H1 (cell line): ENCODE results near the gene IGFALS. TPM values are rescaled to one million over a fixed set of nuclear protein-coding genes. Genes with fewer than 3 reads are reported as not detected.

Experiments used
- CTCF ChIA-PET: fragments of 300-600 bp; sonication (Branson Sonifier 250); formaldehyde crosslinking; loops from one replicate; lab custom pipeline; 2021; ENCODE audit not compliant: partially characterized antibody; lab: Charles Lee
- POLR2A ChIA-PET: fragments of 300-600 bp; sonication (Branson Sonifier 250); formaldehyde crosslinking; loops from one replicate; lab custom pipeline; 2021; ENCODE audit warnings: inconsistent platforms; ENCODE audit not compliant: partially characterized antibody; lab: Charles Lee
- DNase-seq, 2 experiments: peaks; one replicate each; pipeline versions ENCODE4 v3.0.0 to v3.0.0-alpha.2; 2010 to 2022; ENCODE audit warnings: low spot score in 2 of 2, low read depth in 1 of 2, mixed read lengths in 1 of 2
- FAIRE-seq: peaks from 2 replicates; lab custom pipeline; 2011; peaks lifted over from hg19 to GRCh38; lab: Jason Lieb, UNC
- H2AFZ ChIP-seq: 2 replicates; pipeline ENCODE4 v1.8.1; 2012; ENCODE audit warnings: low read length, inconsistent platforms
- H2AK5ac ChIP-seq: 2 replicates; pipeline ENCODE4 v1.6.1; 2013; ENCODE audit warnings: low read depth, low read length
- H2BK120ac ChIP-seq: replicated peaks from 2 replicates; pipeline ENCODE3; 2013; ENCODE audit warnings: low read depth, low read length, inconsistent platforms
- H2BK12ac ChIP-seq: 2 replicates; pipeline ENCODE4 v1.6.1; 2013; ENCODE audit warnings: low read depth, low read length
- H2BK15ac ChIP-seq: 2 replicates; pipeline ENCODE4 v1.6.1; 2013; ENCODE audit warnings: low read length
- H2BK20ac ChIP-seq: 2 replicates; pipeline ENCODE4 v1.6.1; 2013; ENCODE audit warnings: low read length
- H2BK5ac ChIP-seq: 2 replicates; pipeline ENCODE4 v1.6.1; 2013; ENCODE audit warnings: low read depth, low read length
- H3K14ac ChIP-seq: 2 replicates; pipeline ENCODE4 v1.6.1; 2013; ENCODE audit warnings: inconsistent platforms; ENCODE audit not compliant: insufficient read length
- H3K18ac ChIP-seq: 2 replicates; pipeline ENCODE4 v1.6.1; 2013; ENCODE audit warnings: low read length; ENCODE audit errors: extremely low read depth
- H3K23ac ChIP-seq: 2 replicates; pipeline ENCODE4 v1.6.1; 2013; ENCODE audit warnings: inconsistent platforms; ENCODE audit not compliant: insufficient read length
- H3K23me2 ChIP-seq: 2 replicates; pipeline ENCODE4 v1.6.1; 2013; ENCODE audit warnings: low read depth, low read length
- H3K27ac ChIP-seq: 2 replicates; pipeline ENCODE4 v1.6.1; 2011; ENCODE audit warnings: low read depth, low read length, inconsistent platforms
- H3K27me3 ChIP-seq, 4 experiments: replicated peaks in 1 of 4; 1 replicate in 1 of 4; 2 replicates in 3 of 4; pipeline versions ENCODE4 v1.6.1 to v1.8.1; 2011 to 2013; ENCODE audit warnings: low read length in 3 of 4, mild to moderate bottlenecking in 3 of 4, inconsistent platforms in 2 of 4, mixed read lengths in 2 of 4, moderate library complexity in 1 of 4; ENCODE audit not compliant: control insufficient read depth in 3 of 4, insufficient read depth in 3 of 4; ENCODE audit errors: extremely low read depth in 1 of 4
- H3K36me3 ChIP-seq, 4 experiments: 2 replicates each; pipeline versions ENCODE4 v1.6.1 to v1.8.1; 2011 to 2013; ENCODE audit warnings: mild to moderate bottlenecking in 4 of 4, low read length in 3 of 4, moderate library complexity in 2 of 4, control low read depth in 1 of 4, inconsistent platforms in 1 of 4; ENCODE audit not compliant: insufficient read depth in 4 of 4, control insufficient read depth in 2 of 4
- H3K4ac ChIP-seq: replicated peaks from 2 replicates; pipeline ENCODE3; 2013; ENCODE audit warnings: low read length, low read depth, mixed read lengths, inconsistent platforms; ENCODE audit not compliant: insufficient read length
- H3K4me1 ChIP-seq, 4 experiments: replicated peaks in 1 of 4; 1 replicate in 1 of 4; 2 replicates in 3 of 4; pipeline versions ENCODE4 v1.6.1 to v1.8.1; 2011 to 2013; ENCODE audit warnings: low read length in 3 of 4, inconsistent platforms in 2 of 4, mixed read lengths in 1 of 4; ENCODE audit not compliant: insufficient read depth in 4 of 4, control insufficient read depth in 3 of 4
- H3K4me2 ChIP-seq, 2 experiments: 2 replicates each; pipeline versions ENCODE4 v1.6.1 to v1.8.1; 2011 to 2013; ENCODE audit warnings: low read depth in 2 of 2, low read length in 2 of 2, control low read depth in 1 of 2, inconsistent platforms in 1 of 2, mild to moderate bottlenecking in 1 of 2; ENCODE audit not compliant: insufficient read depth in 1 of 2
- H3K4me3 ChIP-seq, 4 experiments: fragments of 200-600, 300-600 bp in 1 of 4; sonication (generic), shearing (Covaris generic), sonication (Bioruptor Twin) in 1 of 4; 2 replicates each; pipeline versions ENCODE4 v1.5.1 to v1.8.1; 2011 to 2016; ENCODE audit warnings: low read length in 4 of 4, low read depth in 3 of 4, control low read depth in 2 of 4, inconsistent platforms in 2 of 4, mild to moderate bottlenecking in 2 of 4, mixed read lengths in 1 of 4, moderate library complexity in 1 of 4; ENCODE audit not compliant: insufficient read depth in 2 of 4; ENCODE audit errors: extremely low read depth in 1 of 4
- H3K56ac ChIP-seq: replicated peaks from 2 replicates; pipeline ENCODE3; 2013; ENCODE audit warnings: low read depth, mild to moderate bottlenecking, mixed read lengths, low read length, inconsistent platforms; ENCODE audit not compliant: insufficient read length
- H3K79me1 ChIP-seq: 2 replicates; pipeline ENCODE4 v1.6.1; 2013; ENCODE audit warnings: low read depth, low read length, control low read depth
- H3K79me2 ChIP-seq, 2 experiments: 2 replicates each; pipeline versions ENCODE4 v1.6.1 to v1.8.1; 2012 to 2013; ENCODE audit warnings: low read length in 2 of 2, mild to moderate bottlenecking in 2 of 2, inconsistent platforms in 1 of 2; ENCODE audit not compliant: insufficient read depth in 2 of 2, control insufficient read depth in 1 of 2
- H3K9ac ChIP-seq, 4 experiments: replicated peaks in 1 of 4; 1 replicate in 1 of 4; 2 replicates in 3 of 4; pipeline versions ENCODE4 v1.6.1 to v1.8.1; 2011 to 2013; ENCODE audit warnings: low read depth in 3 of 4, low read length in 3 of 4, control low read depth in 2 of 4, mild to moderate bottlenecking in 2 of 4, moderate library complexity in 2 of 4, inconsistent platforms in 1 of 4; ENCODE audit errors: extremely low read depth in 1 of 4
- H3K9me3 ChIP-seq, 2 experiments: 2 replicates each; pipeline versions ENCODE4 v1.6.1 to v1.8.1; 2012 to 2013; ENCODE audit warnings: mild to moderate bottlenecking in 2 of 2, moderate library complexity in 2 of 2, control low read depth in 1 of 2, inconsistent platforms in 1 of 2, low read depth in 1 of 2, low read length in 1 of 2, mixed read lengths in 1 of 2; ENCODE audit not compliant: insufficient read depth in 2 of 2
- H4K20me1 ChIP-seq, 2 experiments: replicated peaks in 1 of 2; 2 replicates each; pipeline versions ENCODE3 to v1.8.1; 2011 to 2013; ENCODE audit warnings: inconsistent platforms in 2 of 2, low read length in 2 of 2, mild to moderate bottlenecking in 1 of 2; ENCODE audit not compliant: insufficient read depth in 2 of 2, control insufficient read depth in 1 of 2
- H4K5ac ChIP-seq: 2 replicates; pipeline ENCODE4 v1.6.1; 2013; ENCODE audit warnings: low read length, low read depth, mixed read lengths, inconsistent platforms; ENCODE audit not compliant: insufficient read length
- H4K8ac ChIP-seq: 2 replicates; pipeline ENCODE4 v1.8.0; 2013; ENCODE audit warnings: mild to moderate bottlenecking, moderate library complexity, low read length, inconsistent platforms; ENCODE audit not compliant: insufficient read depth; ENCODE audit errors: extremely low read depth
- H4K91ac ChIP-seq: replicated peaks from 2 replicates; pipeline ENCODE3; 2013; ENCODE audit warnings: low read length, mixed read lengths, inconsistent platforms; ENCODE audit not compliant: insufficient read length
- CHD2 ChIP-seq: IDR thresholded peaks from 2 replicates; pipeline ENCODE4 v1.6.1; 2012; ENCODE audit warnings: low read length, improper control_type of control experiment
- HDAC2 ChIP-seq, 2 experiments: fragments of 300-600 bp in 1 of 2; sonication (generic) in 1 of 2; IDR thresholded peaks; 2 replicates each; pipeline ENCODE4 v1.6.1; 2011 to 2012; ENCODE audit warnings: low read depth in 2 of 2, low read length in 2 of 2, mild to moderate bottlenecking in 2 of 2, moderate library complexity in 2 of 2, borderline replicate concordance in 1 of 2, inconsistent platforms in 1 of 2
- NRF1 ChIP-seq: IDR thresholded peaks from 2 replicates; pipeline ENCODE4 v1.6.1; 2011; ENCODE audit warnings: mild to moderate bottlenecking, low read depth, low read length, improper control_type of control experiment
- POLR2A ChIP-seq, 2 experiments: IDR thresholded peaks; 1 replicate in 1 of 2; 2 replicates in 1 of 2; pipeline ENCODE4 v1.6.1; 2011; ENCODE audit warnings: low read depth in 2 of 2, low read length in 2 of 2, mild to moderate bottlenecking in 2 of 2; ENCODE audit errors: control extremely low read depth in 1 of 2
- RAD21 ChIP-seq, 2 experiments: IDR thresholded peaks in 1 of 2; conservative IDR thresholded peaks in 1 of 2; 2 replicates each; pipeline ENCODE4 v1.6.1; 2011; ENCODE audit warnings: low read depth in 2 of 2, low read length in 2 of 2, improper control_type of control experiment in 1 of 2, inconsistent platforms in 1 of 2, mild to moderate bottlenecking in 1 of 2, moderate library complexity in 1 of 2
- RBBP5 ChIP-seq: IDR thresholded peaks from 2 replicates; pipeline ENCODE4 v1.7.1; 2012; ENCODE audit warnings: low read depth, mild to moderate bottlenecking, inconsistent platforms, low read length, moderate library complexity, borderline replicate concordance
- RNF2 ChIP-seq: fragments of 200-900, 300-1000 bp; sonication (generic); IDR thresholded peaks from 2 replicates; pipeline ENCODE4 v1.7.1; 2016; ENCODE audit warnings: borderline replicate concordance, low read depth, mild to moderate bottlenecking, antibody characterized with exemption, low read length; ENCODE audit not compliant: poor library complexity, severe bottlenecking; ENCODE audit errors: missing control alignments
- SP4 ChIP-seq: IDR thresholded peaks from 2 replicates; pipeline ENCODE4 v1.6.1; 2012; ENCODE audit warnings: low read length, inconsistent platforms
- SRF ChIP-seq: IDR thresholded peaks from 2 replicates; pipeline ENCODE4 v1.6.1; 2011; ENCODE audit warnings: mild to moderate bottlenecking, low read depth, low read length, moderate library complexity
- WGBS, 2 experiments: shearing (Covaris generic) in 1 of 2; methylation state at CpG; one replicate each; pipeline versions ENCODE4 v1.1.6 to v1.1.7; 2013 to 2015; ENCODE audit warnings: low lambda C conversion rate in 2 of 2, mixed read lengths in 2 of 2, inconsistent platforms in 1 of 2, low coverage in 1 of 2, missing lambda C conversion rate in 1 of 2; ENCODE audit not compliant: insufficient replicate concordance in 2 of 2, insufficient coverage in 1 of 2, insufficient read length in 1 of 2; ENCODE audit errors: extremely low coverage in 1 of 2, missing lambda C conversion rate in 1 of 2; 5-methylcytosine and 5-hydroxymethylcytosine counted together
- polyA plus RNA-seq, 7 experiments: library from polyadenylated mRNA; depleted of rRNA in 3 of 7; stranded (reverse) in 5 of 7; unstranded in 2 of 7; fragments of >200 nt in 5 of 7; fragments of 200-250 nt in 2 of 7; gene quantifications; 1 replicate in 5 of 7; 2 replicates in 1 of 7; 4 replicates in 1 of 7; pipeline versions ENCODE4 v1.2.1 to v1.2.3, GENCODE V29; 2011 to 2013; ENCODE audit warnings: missing spikeins in 2 of 7, mixed read lengths in 2 of 7
- total RNA-seq: library from RNA; stranded (reverse); fragmentation: NEBNext Ultra II Directional; extraction: Animal tissue kit (Norgen Biotek cat#: 25700); gene quantifications from 2 replicates; pipeline ENCODE4 v1.2.1, GENCODE V29; 2021
- TF ChIP-seq, protein P1 (sequence below): IDR thresholded peaks from 2 replicates; pipeline ENCODE4 v1.6.1; 2012; ENCODE audit warnings: inconsistent platforms

Gene IGFALS
- total and polyA plus RNA-seq, 2 of the 8 experiments (the other 6 are each of a cell fraction or from before 2014, with no cell fraction given) = not detected

DNA sequence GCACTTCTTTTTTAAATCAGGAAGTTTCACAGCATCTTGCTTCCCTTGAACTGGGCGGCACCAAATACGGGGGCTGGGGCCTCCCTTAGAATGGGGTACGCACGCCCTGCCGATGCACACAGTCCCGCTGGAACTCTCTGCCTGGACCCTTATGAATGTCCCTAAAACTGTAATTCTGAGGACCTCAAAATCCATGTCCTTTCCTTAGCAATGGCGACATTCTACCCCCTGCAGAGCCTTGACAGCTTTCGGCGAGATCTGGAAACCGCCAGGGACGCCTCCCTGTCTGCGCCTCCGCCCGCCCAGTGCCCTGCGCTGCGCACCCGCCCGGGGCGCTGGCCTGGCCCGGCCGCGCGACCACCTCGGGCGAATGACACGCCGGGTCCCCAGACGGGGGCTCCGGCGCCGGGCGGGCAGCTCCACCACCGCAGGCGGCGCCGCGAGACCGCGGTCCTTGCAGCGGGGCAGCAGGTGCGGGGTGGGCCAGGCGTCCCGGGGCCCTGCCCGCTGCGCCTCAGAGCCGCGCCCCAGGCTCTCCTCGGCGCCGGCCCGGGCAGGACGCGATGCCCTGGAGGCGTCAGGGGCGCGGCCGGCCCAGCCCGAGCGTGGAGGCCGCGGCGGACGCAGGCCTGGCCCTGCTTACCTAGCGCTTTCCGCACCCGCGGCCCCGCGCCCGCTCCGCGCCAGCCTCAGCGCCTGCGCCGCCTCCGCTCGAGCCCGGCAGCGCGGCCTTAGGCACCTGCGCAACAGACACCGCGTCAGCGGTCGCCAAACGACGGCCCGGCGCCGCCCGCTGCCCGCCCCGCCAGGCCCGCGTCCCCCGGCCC is 32.6 kb upstream of the IGFALS start:
- Histone ChIP-seq H3K4me1 (peaks cover 0 to 10% (median 3%) of the 10 kb centered on the region in 4 experiments; a peak in 5 of 7 replicates), H3K56ac (no peak overlapping the region), H2AK5ac (no peak overlapping the region), H2BK5ac (no peak overlapping the region), H3K14ac (no peak overlapping the region), H3K23me2 (peaks cover 3% of the 10 kb centered on the region; the same call in 1 of the 2 replicates), H3K79me2 (peaks cover 0 to 20% of the 10 kb centered on the region in 2 experiments; a peak in 2 of 4 replicates), H3K4me2 (peak overlapping the region; percentile 70 to 98), H3K9me3 (no peaks in the 10 kb centered on the region), H2BK20ac (no peak overlapping the region), H4K91ac (no peak overlapping the region), H3K27me3 (peaks cover 0 to 5% (median 0%) of the 10 kb centered on the region in 4 experiments; a peak in 4 of 7 replicates), H3K9ac (peak overlapping the region in 2 of 4 experiments; percentile 30 to 67; a peak in 2 of 7 replicates), H4K20me1 (peaks cover 2 to 12% of the 10 kb centered on the region in 2 experiments), H2AFZ (no peak overlapping the region), H2BK120ac (no peak overlapping the region), H4K5ac (no peak overlapping the region), H3K4me3 (peak overlapping the region; percentile 43 to 86 (median 66)), H2BK12ac (no peak overlapping the region), H3K36me3 (no peaks in the 10 kb centered on the region; a peak in 1 of 8 replicates), H3K18ac (no peak overlapping the region), H3K4ac (no peak overlapping the region), H3K79me1 (peaks cover 10% of the 10 kb centered on the region), H3K27ac (no peak overlapping the region), H3K23ac (no peak overlapping the region), H4K8ac (peak overlapping the region; percentile 25; the same call in 1 of the 2 replicates), H2BK15ac (no peak overlapping the region)
- 25% methylated on average over 15 of the region's 96 CpGs; no CpG with 5 or more reads in 1 of the 2 experiments for WGBS, 2 experiments
- CTCF ChIA-PET = interaction anchor here (2.9 kb wide), 1 partner anchor 43 kb away, joined by 14 read pairs; the partner anchor contains the start of genes NUBP2 and SPSB3
- DNase-seq (peak in 1 of 2 experiments; percentile 59), FAIRE-seq (no peak)
- POLR2A ChIA-PET = interaction anchor here (0.8 to 2.5 kb wide), 11 partner anchors 26 to 152 kb away, joined by 3 to 13 read pairs (median 4); partner anchors contain the start of genes EME2, MRPS34, MSRB1 and NME3
- TF ChIP-seq, protein P1, sequence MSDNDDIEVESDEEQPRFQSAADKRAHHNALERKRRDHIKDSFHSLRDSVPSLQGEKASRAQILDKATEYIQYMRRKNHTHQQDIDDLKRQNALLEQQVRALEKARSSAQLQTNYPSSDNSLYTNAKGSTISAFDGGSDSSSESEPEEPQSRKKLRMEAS = 0 out of 2 replicates have a peak, but pooled peaks have one; percentile 4
- TF ChIP-seq NRF1 (peak; percentile 36), HDAC2 (IDR thresholded peaks at IDR 0.05; ENCODE audit: borderline replicate concordance in 1 of 2, low read depth in 2 of 2, low read length in 2 of 2) (no peak), CHD2 (no peak), SP4 (no peak), SRF (no peak), RNF2 (no peak), RAD21 (IDR thresholded peaks at IDR 0.05 in 1 of 2, conservative IDR thresholded peaks at IDR 0.05 in 1 of 2; ENCODE audit: low read depth in 2 of 2, low read length in 2 of 2) (0 out of 4 replicates have a peak, but pooled peaks of 1 of the 2 experiments have one; percentile 7), RBBP5 (no peak), POLR2A (IDR thresholded peaks at IDR 0.05; ENCODE audit: control extremely low read depth in 1 of 2, low read depth in 2 of 2, low read length in 2 of 2) (no peak)
